WTC11 (cell line): ENCODE data around the gene GNAO1. TPM values are rescaled to one million over a fixed set of nuclear protein-coding genes. Genes with fewer than 3 reads are reported as not detected.

Source experiments
- ATAC-seq: fragments of 200-7000 bp; cut with Tn5 transposase; 2 replicates; pipeline ENCODE4 v1.10.0; 2021; ENCODE audit warnings: mild to moderate bottlenecking, moderate library complexity
- CTCF ChIA-PET: fragments of 300-600 bp; sonication (Branson Sonifier 250); formaldehyde crosslinking; loops from one replicate; lab custom pipeline; 2021; ENCODE audit warnings: antibody characterized with exemption; lab: Charles Lee
- POLR2A ChIA-PET: fragments of 350-600 bp; sonication (Branson Sonifier 250); formaldehyde crosslinking; loops from one replicate; lab custom pipeline; 2021; ENCODE audit warnings: antibody characterized with exemption; lab: Charles Lee
- DNase-seq: peaks from one replicate; pipeline ENCODE4 v3.0.0; 2021; ENCODE audit warnings: low spot score
- H3K27ac Mint-ChIP-seq: 2 replicates; pipeline ENCODE4 v1.8.0; 2021; ENCODE audit warnings: mixed read lengths
- H3K27me3 Mint-ChIP-seq: 2 replicates; pipeline ENCODE4 v1.8.0; 2021; ENCODE audit warnings: low read depth, mild to moderate bottlenecking, moderate library complexity, mixed read lengths
- H3K36me3 Mint-ChIP-seq: 2 replicates; pipeline ENCODE4 v1.8.0; 2021; ENCODE audit warnings: mixed read lengths
- H3K4me1 Mint-ChIP-seq: 2 replicates; pipeline ENCODE4 v1.8.0; 2022; ENCODE audit warnings: mixed read lengths
- H3K4me3 Mint-ChIP-seq: 2 replicates; pipeline ENCODE4 v1.8.0; 2021; ENCODE audit warnings: mild to moderate bottlenecking, moderate library complexity, mixed read lengths
- H3K9me3 Mint-ChIP-seq: 2 replicates; pipeline ENCODE4 v1.8.0; 2021; ENCODE audit warnings: mixed read lengths
- CREB1 ChIP-seq: sonication (generic); formaldehyde crosslinking; IDR thresholded peaks from 2 replicates; pipeline ENCODE4 v1.8.0; 2023; ENCODE audit warnings: mild to moderate bottlenecking, missing genetic modification reagents
- ELF4 ChIP-seq: sonication (generic); formaldehyde crosslinking; IDR thresholded peaks from 2 replicates; pipeline ENCODE4 v1.8.1; 2022; ENCODE audit warnings: low read depth, mild to moderate bottlenecking, moderate library complexity, missing genetic modification reagents
- FOXJ3 ChIP-seq: sonication (generic); formaldehyde crosslinking; IDR thresholded peaks from 2 replicates; pipeline ENCODE4 v1.9.0; 2021; ENCODE audit warnings: missing genetic modification reagents, mild to moderate bottlenecking, borderline replicate concordance
- GRHL2 ChIP-seq: fragments of 250-450 bp; sonication (Bioruptor Pico); IDR thresholded peaks from 2 replicates; pipeline ENCODE4 v1.8.0; 2022; ENCODE audit warnings: mild to moderate bottlenecking, moderate library complexity; ENCODE audit not compliant: insufficient replicate concordance, severe bottlenecking
- IRF1 ChIP-seq: sonication (generic); formaldehyde crosslinking; IDR thresholded peaks from 2 replicates; pipeline ENCODE4 v1.8.0; 2023; ENCODE audit warnings: missing genetic modification reagents
- IRF2 ChIP-seq: sonication (generic); formaldehyde crosslinking; IDR thresholded peaks from 2 replicates; pipeline ENCODE4 v1.8.0; 2022; ENCODE audit warnings: low read depth, missing genetic modification reagents, borderline replicate concordance
- JAZF1 ChIP-seq: fragments of 250-450 bp; sonication (Bioruptor Pico); IDR thresholded peaks from 2 replicates; pipeline ENCODE4 v1.9.0; 2021; ENCODE audit warnings: moderate library complexity, mild to moderate bottlenecking, inconsistent platforms
- JUN ChIP-seq: sonication (generic); formaldehyde crosslinking; IDR thresholded peaks from 2 replicates; pipeline ENCODE4 v1.8.0; 2023; ENCODE audit warnings: mild to moderate bottlenecking, missing genetic modification reagents
- KAT7 ChIP-seq: sonication (generic); formaldehyde crosslinking; IDR thresholded peaks from 2 replicates; pipeline ENCODE4 v1.8.1; 2023; ENCODE audit warnings: missing genetic modification reagents, mild to moderate bottlenecking, borderline replicate concordance
- NR1H2 ChIP-seq: sonication (generic); formaldehyde crosslinking; IDR thresholded peaks from 2 replicates; pipeline ENCODE4 v1.9.0; 2021; ENCODE audit warnings: mild to moderate bottlenecking, moderate library complexity, missing genetic modification reagents
- SMAD3 ChIP-seq: sonication (generic); formaldehyde crosslinking; IDR thresholded peaks from 2 replicates; pipeline ENCODE4 v1.8.0; 2022; ENCODE audit warnings: missing genetic modification reagents, mild to moderate bottlenecking, borderline replicate concordance
- SP1 ChIP-seq: sonication (generic); formaldehyde crosslinking; conservative IDR thresholded peaks from 2 replicates; pipeline ENCODE4 v1.8.1; 2022; ENCODE audit warnings: missing genetic modification reagents
- ZNF121 ChIP-seq: sonication (generic); formaldehyde crosslinking; IDR thresholded peaks from 2 replicates; pipeline ENCODE4 v1.8.0; 2023; ENCODE audit warnings: missing genetic modification reagents
- ZNF138 ChIP-seq: sonication (generic); formaldehyde crosslinking; conservative IDR thresholded peaks from 2 replicates; pipeline ENCODE4 v1.8.1; 2022; ENCODE audit warnings: mild to moderate bottlenecking, moderate library complexity, missing genetic modification reagents
- ZNF281 ChIP-seq: sonication (generic); formaldehyde crosslinking; IDR thresholded peaks from 2 replicates; pipeline ENCODE4 v1.8.0; 2023; ENCODE audit warnings: mild to moderate bottlenecking, missing genetic modification reagents
- ZNF396 ChIP-seq: fragments of 250-450 bp; sonication (Bioruptor Pico); IDR thresholded peaks from 2 replicates; pipeline ENCODE4 v1.8.0; 2021; ENCODE audit warnings: mild to moderate bottlenecking, moderate library complexity, borderline replicate concordance
- ZNF512 ChIP-seq: sonication (generic); formaldehyde crosslinking; IDR thresholded peaks from 2 replicates; pipeline ENCODE4 v1.8.1; 2022; ENCODE audit warnings: missing genetic modification reagents, borderline replicate concordance
- ZNF671 ChIP-seq: fragments of 250-450 bp; sonication (Bioruptor Pico); IDR thresholded peaks from 2 replicates; pipeline ENCODE4 v1.8.0; 2021; ENCODE audit warnings: mild to moderate bottlenecking
- total RNA-seq: library from RNA; stranded (reverse); gene quantifications from 3 replicates; pipeline ENCODE4 v1.2.3, GENCODE V29; 2021
- TF ChIP-seq, protein P1 (sequence below): fragments of 250-450 bp; sonication (Bioruptor Pico); conservative IDR thresholded peaks from 2 replicates; pipeline ENCODE4 v1.9.0; 2021; ENCODE audit warnings: mild to moderate bottlenecking
- TF ChIP-seq, protein P2 (sequence below): fragments of 250-450 bp; sonication (Bioruptor Pico); IDR thresholded peaks from 2 replicates; pipeline ENCODE4 v1.9.0; 2021; ENCODE audit warnings: moderate library complexity, mild to moderate bottlenecking, inconsistent platforms, borderline replicate concordance
- TF ChIP-seq, protein P3 (sequence below): sonication (generic); formaldehyde crosslinking; IDR thresholded peaks from 2 replicates; pipeline ENCODE4 v1.8.1; 2022; ENCODE audit warnings: mild to moderate bottlenecking, moderate library complexity, missing genetic modification reagents
- TF ChIP-seq, protein P4 (sequence below): sonication (generic); formaldehyde crosslinking; IDR thresholded peaks from 2 replicates; pipeline ENCODE4 v1.8.0; 2022; ENCODE audit warnings: mild to moderate bottlenecking, missing genetic modification reagents

The GNAO1 gene
- total RNA-seq, 1 experiment from 2014 or later = 30.6 TPM

- TF ChIP-seq ZNF138 (CRISPR knock-in tag) (no peak), ZNF121 (CRISPR knock-in tag) (no peak)
- TF ChIP-seq, protein P1, sequence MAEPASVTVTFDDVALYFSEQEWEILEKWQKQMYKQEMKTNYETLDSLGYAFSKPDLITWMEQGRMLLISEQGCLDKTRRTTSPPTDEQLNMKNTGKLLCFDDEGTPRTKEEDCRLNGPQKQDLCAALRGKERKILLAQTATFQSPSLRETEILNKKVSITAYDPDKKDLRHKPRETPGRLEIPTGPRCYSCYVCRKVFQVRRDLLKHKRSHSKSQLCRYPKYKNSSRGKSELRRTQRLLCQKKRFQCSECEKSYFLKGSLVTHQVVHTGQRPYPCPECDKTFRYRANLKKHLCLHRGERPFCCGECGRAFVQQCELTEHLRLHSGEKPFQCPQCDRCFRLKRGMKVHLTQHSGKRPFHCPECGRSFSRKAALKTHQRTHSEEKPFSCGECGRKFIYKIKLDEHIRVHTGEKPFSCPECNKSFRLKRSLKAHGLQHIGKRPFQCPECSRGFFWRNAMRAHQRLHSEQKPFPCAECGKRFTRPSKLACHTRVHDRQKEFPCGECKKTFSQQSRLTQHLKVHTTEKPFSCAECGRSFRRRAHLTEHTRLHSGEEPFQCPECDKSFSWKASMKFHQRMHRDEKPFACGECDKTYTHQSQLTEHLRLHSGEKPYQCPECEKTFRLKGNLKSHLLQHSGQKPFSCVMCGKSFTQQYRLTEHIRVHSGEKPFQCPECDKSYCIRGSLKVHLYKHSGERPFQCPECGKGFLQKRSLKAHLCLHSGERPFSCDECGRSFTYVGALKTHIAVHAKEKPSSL (CRISPR knock-in tag) = no peak
- TF ChIP-seq, all 79 proteins: peak for 0
These were observed 6.9 kb downstream of the GNAO1 start (continued) for GRCh38 chr16:56198006-56198754.

DNA sequence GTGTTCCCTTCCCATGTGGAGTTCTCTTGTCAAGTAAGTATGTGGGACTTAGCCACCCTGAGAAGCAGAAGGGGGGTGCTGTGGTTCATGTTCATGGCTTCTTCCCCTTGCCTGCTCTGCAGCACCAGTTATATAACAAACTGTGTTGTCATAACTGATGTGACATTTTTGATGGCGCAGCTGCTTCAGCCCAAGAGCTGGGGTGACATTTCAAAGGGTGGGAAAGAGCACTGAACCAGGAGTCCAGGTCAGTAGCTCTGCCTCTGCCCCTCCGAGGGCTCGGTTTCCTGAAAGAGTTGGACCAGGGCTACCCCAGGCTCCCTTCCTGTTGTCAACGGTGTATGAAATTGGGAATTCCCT is 7.4 kb downstream of the GNAO1 start:
- ChIA-PET CTCF (no interaction called here), POLR2A (no interaction called here)
- Mint-ChIP-seq H3K27ac (no peak overlapping the region), H3K4me3 (no peak overlapping the region), H3K36me3 (no peaks in the 10 kb centered on the region), H3K4me1 (peaks cover 47% of the 10 kb centered on the region), H3K9me3 (no peaks in the 10 kb centered on the region), H3K27me3 (peaks cover 1% of the 10 kb centered on the region)
- DNase-seq (no peak), ATAC-seq (no peak)
- TF ChIP-seq GRHL2 (CRISPR knock-in tag) (no peak), ELF4 (CRISPR knock-in tag) (no peak), JUN (CRISPR knock-in tag) (no peak), SMAD3 (CRISPR knock-in tag) (no peak), ZNF512 (CRISPR knock-in tag) (no peak), NR1H2 (CRISPR knock-in tag) (no peak), KAT7 (no peak), JAZF1 (CRISPR knock-in tag) (no peak), IRF1 (CRISPR knock-in tag) (no peak)
- TF ChIP-seq, protein P2, sequence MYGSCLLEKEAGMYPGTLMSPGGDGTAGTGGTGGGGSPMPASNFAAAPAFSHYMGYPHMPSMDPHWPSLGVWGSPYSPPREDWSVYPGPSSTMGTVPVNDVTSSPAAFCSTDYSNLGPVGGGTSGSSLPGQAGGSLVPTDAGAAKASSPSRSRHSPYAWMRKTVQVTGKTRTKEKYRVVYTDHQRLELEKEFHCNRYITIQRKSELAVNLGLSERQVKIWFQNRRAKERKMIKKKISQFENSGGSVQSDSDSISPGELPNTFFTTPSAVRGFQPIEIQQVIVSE = no peak
- TF ChIP-seq, protein P1 (CRISPR knock-in tag) = no peak

- Mint-ChIP-seq H3K9me3 (no peaks in the 10 kb centered on the region), H3K4me1 (peaks cover 43% of the 10 kb centered on the region), H3K27ac (no peak overlapping the region), H3K27me3 (no peaks in the 10 kb centered on the region), H3K36me3 (no peaks in the 10 kb centered on the region), H3K4me3 (no peak overlapping the region)
- ChIA-PET POLR2A (no interaction called here), CTCF (no interaction called here)
- no peak for DNase-seq
- no peak for ATAC-seq
- TF ChIP-seq FOXJ3 (CRISPR knock-in tag) (no peak), CREB1 (CRISPR knock-in tag) (no peak), SP1 (CRISPR knock-in tag) (no peak), ZNF138 (CRISPR knock-in tag) (no peak), ZNF281 (CRISPR knock-in tag) (no peak), ZNF396 (CRISPR knock-in tag) (no peak), ZNF671 (CRISPR knock-in tag) (no peak), IRF2 (no peak)
- TF ChIP-seq, protein P3, sequence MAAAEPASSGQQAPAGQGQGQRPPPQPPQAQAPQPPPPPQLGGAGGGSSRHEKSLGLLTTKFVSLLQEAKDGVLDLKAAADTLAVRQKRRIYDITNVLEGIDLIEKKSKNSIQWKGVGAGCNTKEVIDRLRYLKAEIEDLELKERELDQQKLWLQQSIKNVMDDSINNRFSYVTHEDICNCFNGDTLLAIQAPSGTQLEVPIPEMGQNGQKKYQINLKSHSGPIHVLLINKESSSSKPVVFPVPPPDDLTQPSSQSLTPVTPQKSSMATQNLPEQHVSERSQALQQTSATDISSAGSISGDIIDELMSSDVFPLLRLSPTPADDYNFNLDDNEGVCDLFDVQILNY (CRISPR knock-in tag) = no peak
- TF ChIP-seq, protein P4, sequence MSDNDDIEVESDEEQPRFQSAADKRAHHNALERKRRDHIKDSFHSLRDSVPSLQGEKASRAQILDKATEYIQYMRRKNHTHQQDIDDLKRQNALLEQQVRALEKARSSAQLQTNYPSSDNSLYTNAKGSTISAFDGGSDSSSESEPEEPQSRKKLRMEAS (CRISPR knock-in tag) = no peak
These were observed 7.9 kb downstream of the GNAO1 start for GRCh38 chr16:56199164-56199563.
